ENCODE data around the gene COPG1.

- TF ChIP-seq, protein P1, sequence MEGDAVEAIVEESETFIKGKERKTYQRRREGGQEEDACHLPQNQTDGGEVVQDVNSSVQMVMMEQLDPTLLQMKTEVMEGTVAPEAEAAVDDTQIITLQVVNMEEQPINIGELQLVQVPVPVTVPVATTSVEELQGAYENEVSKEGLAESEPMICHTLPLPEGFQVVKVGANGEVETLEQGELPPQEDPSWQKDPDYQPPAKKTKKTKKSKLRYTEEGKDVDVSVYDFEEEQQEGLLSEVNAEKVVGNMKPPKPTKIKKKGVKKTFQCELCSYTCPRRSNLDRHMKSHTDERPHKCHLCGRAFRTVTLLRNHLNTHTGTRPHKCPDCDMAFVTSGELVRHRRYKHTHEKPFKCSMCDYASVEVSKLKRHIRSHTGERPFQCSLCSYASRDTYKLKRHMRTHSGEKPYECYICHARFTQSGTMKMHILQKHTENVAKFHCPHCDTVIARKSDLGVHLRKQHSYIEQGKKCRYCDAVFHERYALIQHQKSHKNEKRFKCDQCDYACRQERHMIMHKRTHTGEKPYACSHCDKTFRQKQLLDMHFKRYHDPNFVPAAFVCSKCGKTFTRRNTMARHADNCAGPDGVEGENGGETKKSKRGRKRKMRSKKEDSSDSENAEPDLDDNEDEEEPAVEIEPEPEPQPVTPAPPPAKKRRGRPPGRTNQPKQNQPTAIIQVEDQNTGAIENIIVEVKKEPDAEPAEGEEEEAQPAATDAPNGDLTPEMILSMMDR (conservative IDR thresholded peaks at IDR 0.05; ENCODE audit: low read length): peak; percentile 38
- TF ChIP-seq EZH2phosphoT487 (IDR thresholded peaks at IDR 0.05; ENCODE audit: borderline replicate concordance): no peak
Measured at GRCh38 chr3:129314386-129315222, 65.2 kb downstream of the COPG1 start.
